RWPE2 (cell line): Measurements from ENCODE around the gene SS18.

ENCODE experiments used
- ATAC-seq: fragments of 200-7000 bp; cut with Tn5 transposase; 3 replicates; pipeline ENCODE4 v1.9.1; 2021; ENCODE audit warnings: low read depth
- DNase-seq: peaks from one replicate; pipeline ENCODE4 v3.0.0-alpha.2; 2020; ENCODE audit warnings: low spot score
- H3K27ac ChIP-seq: fragments of 450-650 bp; 2 replicates; pipeline ENCODE4 v1.5.1; 2017; ENCODE audit warnings: mild to moderate bottlenecking; ENCODE audit not compliant: poor library complexity, severe bottlenecking
- H3K27me3 ChIP-seq: fragments of 250-450 bp; sonication (Bioruptor Pico); 2 replicates; pipeline ENCODE4 v1.5.1; 2021; ENCODE audit warnings: mild to moderate bottlenecking, moderate library complexity; ENCODE audit not compliant: insufficient read depth, poor library complexity, severe bottlenecking
- H3K36me3 ChIP-seq: fragments of 250-450 bp; sonication (Bioruptor Pico); 2 replicates; pipeline ENCODE4 v1.5.1; 2020; ENCODE audit warnings: low read depth, mild to moderate bottlenecking, moderate library complexity
- H3K4me1 ChIP-seq: fragments of 250-450 bp; sonication (Bioruptor Pico); 2 replicates; pipeline ENCODE4 v1.5.1; 2021; ENCODE audit warnings: mild to moderate bottlenecking, moderate library complexity; ENCODE audit not compliant: insufficient read depth, poor library complexity, severe bottlenecking
- H3K4me3 ChIP-seq: fragments of 250-450 bp; sonication (Bioruptor Pico); 2 replicates; pipeline ENCODE4 v1.5.1; 2021; ENCODE audit warnings: mild to moderate bottlenecking, moderate library complexity; ENCODE audit not compliant: severe bottlenecking
- H3K9me3 ChIP-seq: fragments of 250-450 bp; sonication (Bioruptor Pico); 2 replicates; pipeline ENCODE4 v1.5.1; 2021; ENCODE audit warnings: mild to moderate bottlenecking, moderate library complexity; ENCODE audit not compliant: severe bottlenecking
- TF ChIP-seq, protein P1 (sequence below): fragments of 450-650 bp; IDR thresholded peaks from one replicate; pipeline ENCODE4 v1.5.1; 2017; ENCODE audit warnings: mild to moderate bottlenecking, moderate library complexity; ENCODE audit not compliant: poor library complexity, severe bottlenecking

Gene SS18

DNA sequence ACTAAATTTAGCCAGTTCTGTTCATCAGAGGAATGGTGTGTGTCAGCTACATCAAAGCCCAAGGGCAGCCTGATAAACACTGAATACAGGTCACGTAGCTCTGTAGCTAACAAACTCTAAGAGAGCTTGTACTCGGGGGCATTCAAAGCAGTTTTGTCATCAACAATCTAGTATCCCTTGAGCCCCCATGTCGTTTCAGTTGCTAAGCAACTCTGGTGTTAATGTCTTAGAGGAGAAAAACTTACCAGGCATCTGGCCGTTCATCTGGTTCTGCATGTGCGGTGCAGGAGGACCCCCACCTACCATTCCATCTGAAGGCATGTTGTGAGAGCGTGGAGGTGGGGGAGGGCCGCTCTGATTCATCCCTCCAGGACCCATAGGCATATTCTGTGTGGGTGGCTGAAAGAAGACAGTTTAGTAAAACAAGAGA, 33.1 kb downstream of the SS18 start:
- H3K4me1 ChIP-seq = no peaks in the 10 kb centered on the region
- H3K27ac ChIP-seq = no peak overlapping the region
- no peak for DNase-seq
- H3K27me3 ChIP-seq = no peaks in the 10 kb centered on the region
- H3K36me3 ChIP-seq = peaks cover 77% of the 10 kb centered on the region
- ATAC-seq = no peak
- no peaks in the 10 kb centered on the region for H3K9me3 ChIP-seq
- TF ChIP-seq, protein P1, sequence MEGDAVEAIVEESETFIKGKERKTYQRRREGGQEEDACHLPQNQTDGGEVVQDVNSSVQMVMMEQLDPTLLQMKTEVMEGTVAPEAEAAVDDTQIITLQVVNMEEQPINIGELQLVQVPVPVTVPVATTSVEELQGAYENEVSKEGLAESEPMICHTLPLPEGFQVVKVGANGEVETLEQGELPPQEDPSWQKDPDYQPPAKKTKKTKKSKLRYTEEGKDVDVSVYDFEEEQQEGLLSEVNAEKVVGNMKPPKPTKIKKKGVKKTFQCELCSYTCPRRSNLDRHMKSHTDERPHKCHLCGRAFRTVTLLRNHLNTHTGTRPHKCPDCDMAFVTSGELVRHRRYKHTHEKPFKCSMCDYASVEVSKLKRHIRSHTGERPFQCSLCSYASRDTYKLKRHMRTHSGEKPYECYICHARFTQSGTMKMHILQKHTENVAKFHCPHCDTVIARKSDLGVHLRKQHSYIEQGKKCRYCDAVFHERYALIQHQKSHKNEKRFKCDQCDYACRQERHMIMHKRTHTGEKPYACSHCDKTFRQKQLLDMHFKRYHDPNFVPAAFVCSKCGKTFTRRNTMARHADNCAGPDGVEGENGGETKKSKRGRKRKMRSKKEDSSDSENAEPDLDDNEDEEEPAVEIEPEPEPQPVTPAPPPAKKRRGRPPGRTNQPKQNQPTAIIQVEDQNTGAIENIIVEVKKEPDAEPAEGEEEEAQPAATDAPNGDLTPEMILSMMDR = no peak
- H3K4me3 ChIP-seq = no peak overlapping the region

GRCh38 chr18:26056291-26056690, 34.1 kb downstream of the SS18 start:
- TF ChIP-seq, protein P1 = no peak
- H3K27ac ChIP-seq = no peak overlapping the region

DNA sequence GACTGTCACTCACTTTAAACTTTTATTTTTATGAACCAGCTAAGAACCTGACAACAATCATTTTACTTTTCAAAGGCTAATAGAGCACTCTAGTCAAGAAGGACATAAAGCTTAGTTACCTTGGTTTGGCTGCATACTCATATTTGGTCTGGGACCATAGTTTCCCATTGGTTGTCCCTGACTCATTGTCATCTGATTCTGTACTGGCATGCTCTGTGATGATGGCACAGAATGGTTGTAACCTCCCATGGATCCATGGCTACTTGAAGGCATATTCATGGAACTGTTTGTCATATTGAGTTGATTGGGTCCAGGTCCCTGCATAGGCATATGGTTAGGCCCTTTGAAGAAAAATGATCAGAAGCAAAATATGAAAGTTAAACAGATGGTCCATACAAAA, 37.9 kb downstream of the SS18 start:
- TF ChIP-seq, protein P1 = no peak
- H3K27me3 ChIP-seq = no peaks in the 10 kb centered on the region
- no peak for ATAC-seq
- no peak overlapping the region for H3K27ac ChIP-seq
- no peak overlapping the region for H3K4me3 ChIP-seq
- H3K36me3 ChIP-seq = peaks cover 74% of the 10 kb centered on the region
- H3K9me3 ChIP-seq = no peaks in the 10 kb centered on the region
- no peaks in the 10 kb centered on the region for H3K4me1 ChIP-seq
- no peak for DNase-seq

More at GRCh38 chr18:26056291-26056690, 34.1 kb downstream of the SS18 start:
- Histone ChIP-seq H3K4me1 (no peaks in the 10 kb centered on the region), H3K4me3 (no peak overlapping the region), H3K27me3 (no peaks in the 10 kb centered on the region), H3K36me3 (peaks cover 80% of the 10 kb centered on the region), H3K9me3 (no peaks in the 10 kb centered on the region)
- DNase-seq (no peak), ATAC-seq (peak; percentile 46; the same call in 1 of the 3 replicates)

DNA sequence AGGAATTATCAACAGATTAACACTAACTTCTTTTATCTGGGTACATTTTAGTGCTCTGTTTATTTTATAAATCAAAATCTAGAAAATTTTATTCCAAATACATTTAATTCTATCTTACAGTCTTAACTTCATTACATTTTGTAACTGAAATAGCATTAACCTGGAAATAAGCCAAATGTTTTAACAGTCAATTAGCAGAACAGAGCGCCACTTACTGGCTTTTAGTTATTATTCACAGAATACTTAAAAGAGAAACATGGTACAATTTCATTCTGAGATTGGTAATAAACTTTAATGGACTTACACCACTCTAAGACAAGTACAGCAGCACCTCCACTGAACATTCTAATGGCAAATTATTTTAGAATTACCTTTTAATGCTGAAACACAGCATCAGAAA, 38.6 kb downstream of the SS18 start:
- peaks cover 67% of the 10 kb centered on the region for H3K36me3 ChIP-seq
- no peak overlapping the region for H3K4me3 ChIP-seq
- ATAC-seq = no peak
- H3K27me3 ChIP-seq = no peaks in the 10 kb centered on the region
- TF ChIP-seq, protein P1 = no peak
- H3K4me1 ChIP-seq = no peaks in the 10 kb centered on the region
- no peaks in the 10 kb centered on the region for H3K9me3 ChIP-seq
- no peak overlapping the region for H3K27ac ChIP-seq
- DNase-seq = no peak

- no peak for DNase-seq
- TF ChIP-seq, protein P1 = no peak
- Histone ChIP-seq H3K9me3 (no peaks in the 10 kb centered on the region), H3K27ac (no peak overlapping the region), H3K4me1 (no peaks in the 10 kb centered on the region), H3K4me3 (no peak overlapping the region), H3K27me3 (no peaks in the 10 kb centered on the region), H3K36me3 (peaks cover 25% of the 10 kb centered on the region)
- ATAC-seq = no peak
Observed at GRCh38 chr18:26046419-26047077, 43.9 kb downstream of the SS18 start.
